Ectodermal cell (in vitro differentiated cells): Measurements from ENCODE around the gene ALG11. TPM values are rescaled to one million over a fixed set of nuclear protein-coding genes. Genes with fewer than 3 reads are reported as not detected.
A peak's percentile ranks its signal among the peaks of the same experiment; 100 is the strongest.

Experiments
- H3K27ac ChIP-seq: 2 replicates; pipeline ENCODE4 v1.7.0; 2013; ENCODE audit warnings: mild to moderate bottlenecking, low read depth, low read length; ENCODE audit not compliant: insufficient read depth, poor library complexity, severe bottlenecking
- H3K27me3 ChIP-seq: 2 replicates; pipeline ENCODE4 v1.7.0; 2013; ENCODE audit warnings: mild to moderate bottlenecking, low read length; ENCODE audit not compliant: insufficient read depth, control insufficient read depth, poor library complexity, severe bottlenecking
- H3K36me3 ChIP-seq: one replicate; pipeline ENCODE4 v1.7.0; 2013; ENCODE audit warnings: low read length; ENCODE audit not compliant: control insufficient read depth, insufficient read depth
- H3K4me1 ChIP-seq: one replicate; pipeline ENCODE4 v1.7.0; 2013; ENCODE audit warnings: low read length; ENCODE audit not compliant: control insufficient read depth, insufficient read depth
- H3K4me3 ChIP-seq: 2 replicates; pipeline ENCODE4 v1.7.0; 2013; ENCODE audit warnings: low read depth, low read length, control low read depth; ENCODE audit not compliant: insufficient read depth
- H3K9me3 ChIP-seq: 2 replicates; pipeline ENCODE4 v1.7.0; 2013; ENCODE audit warnings: mild to moderate bottlenecking, low read length, moderate library complexity; ENCODE audit not compliant: control insufficient read depth
- WGBS, 2 experiments: methylation state at CpG; one replicate each; pipeline ENCODE4 v1.1.7; 2013; ENCODE audit warnings: missing lambda C conversion rate in 2 of 2; 5-methylcytosine and 5-hydroxymethylcytosine counted together
- polyA plus RNA-seq, 4 experiments: library from polyadenylated mRNA; stranded (reverse); fragments of 50-300 nt; gene quantifications; one replicate each; pipeline ENCODE4 v1.2.3, GENCODE V29; 2013

ALG11 gene, protein sequence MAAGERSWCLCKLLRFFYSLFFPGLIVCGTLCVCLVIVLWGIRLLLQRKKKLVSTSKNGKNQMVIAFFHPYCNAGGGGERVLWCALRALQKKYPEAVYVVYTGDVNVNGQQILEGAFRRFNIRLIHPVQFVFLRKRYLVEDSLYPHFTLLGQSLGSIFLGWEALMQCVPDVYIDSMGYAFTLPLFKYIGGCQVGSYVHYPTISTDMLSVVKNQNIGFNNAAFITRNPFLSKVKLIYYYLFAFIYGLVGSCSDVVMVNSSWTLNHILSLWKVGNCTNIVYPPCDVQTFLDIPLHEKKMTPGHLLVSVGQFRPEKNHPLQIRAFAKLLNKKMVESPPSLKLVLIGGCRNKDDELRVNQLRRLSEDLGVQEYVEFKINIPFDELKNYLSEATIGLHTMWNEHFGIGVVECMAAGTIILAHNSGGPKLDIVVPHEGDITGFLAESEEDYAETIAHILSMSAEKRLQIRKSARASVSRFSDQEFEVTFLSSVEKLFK
- 22.6 TPM for polyA plus RNA-seq (2013, experiment 1 of 4)
- 27.2 TPM for polyA plus RNA-seq (2013, experiment 2 of 4)
- 17.6 TPM for polyA plus RNA-seq (2013, experiment 3 of 4)
- 19.3 TPM for polyA plus RNA-seq (2013, experiment 4 of 4)

DNA sequence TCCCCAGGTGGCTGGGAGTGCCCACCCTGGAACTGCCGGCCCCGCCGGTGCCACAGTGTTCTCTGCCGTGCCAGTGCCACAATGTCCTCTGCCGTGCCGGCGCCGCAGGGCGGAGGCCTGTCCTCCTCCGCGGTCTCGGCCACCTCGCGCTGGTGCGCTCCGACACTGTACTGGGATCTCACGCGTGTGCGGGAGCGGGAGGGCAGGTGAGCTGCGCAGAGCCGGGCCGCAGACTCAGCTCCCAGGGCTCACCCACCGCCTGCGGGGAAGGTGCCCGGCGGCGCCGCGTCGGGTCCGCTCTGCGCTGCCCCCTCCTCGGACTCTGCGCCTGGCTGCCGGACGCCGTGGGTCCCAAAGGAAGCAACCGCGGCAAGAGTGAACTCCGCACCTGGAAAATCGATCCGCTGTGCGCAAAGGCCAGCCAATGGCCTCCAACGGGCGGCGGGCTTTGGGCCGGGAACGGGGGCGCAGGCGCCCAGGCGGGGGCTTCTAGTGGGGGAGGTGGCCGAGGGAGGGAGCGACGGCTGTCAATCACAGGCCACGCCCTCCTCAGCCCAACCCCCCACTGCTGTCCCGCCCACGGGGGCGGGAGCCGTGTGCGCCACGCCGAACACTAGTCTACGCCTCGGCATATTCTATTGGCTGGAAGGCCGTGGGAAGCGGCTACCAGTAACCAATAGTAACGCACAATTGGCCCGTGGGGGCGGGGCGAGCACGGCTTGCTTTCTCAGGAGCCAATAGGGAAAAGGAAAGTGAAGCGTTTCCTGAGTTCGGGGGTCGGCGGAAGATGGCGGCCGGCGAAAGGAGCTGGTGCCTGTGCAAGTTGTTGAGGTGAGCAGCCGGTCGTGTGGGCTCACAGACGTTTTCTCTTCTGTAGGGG is at the start of gene ALG11:
Gene ALG11, plus strand, starts transcription at position 767 of the 880 bp plus-strand sequence. Its CDS starts 21 bp downstream, at position 788.
- Histone ChIP-seq H3K27me3 (peaks cover 25% of the 10 kb centered on the region), H3K4me3 (peak within 1 kb of the TSS; percentile 89), H3K9me3 (no peaks in the 10 kb centered on the region), H3K27ac (peak within 1 kb of the TSS; percentile 40), H3K4me1 (no peaks in the 10 kb centered on the region), H3K36me3 (peaks cover 3% of the 10 kb centered on the region)
- 0% methylated on average over 82 of the region's 82 CpGs for WGBS, 2 experiments

DNA sequence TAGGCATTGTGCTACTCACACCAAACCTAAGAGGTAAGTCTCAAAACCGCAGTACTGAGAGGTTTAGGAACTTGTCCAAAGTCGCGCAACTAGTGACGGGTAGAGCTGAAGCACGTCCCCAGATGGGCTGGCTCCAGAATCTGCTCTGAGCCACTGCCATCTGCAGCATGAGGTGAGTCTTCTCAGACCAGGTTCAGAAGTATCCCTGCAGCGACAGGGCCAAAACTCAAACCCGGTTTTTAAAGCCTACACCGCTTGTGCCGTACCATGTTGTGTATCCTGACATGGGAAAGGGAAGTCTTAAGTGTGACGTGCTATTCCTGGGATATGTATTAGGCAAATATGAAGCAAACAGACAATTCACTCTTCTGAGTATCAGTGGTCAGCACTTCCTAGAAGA is 46.0 kb upstream of the ALG11 start:
- H3K4me1 ChIP-seq: no peaks in the 10 kb centered on the region
- no peak overlapping the region for H3K4me3 ChIP-seq
- WGBS, 2 experiments: 95 to 96% methylated on average over 10 of the region's 10 CpGs
- H3K9me3 ChIP-seq: no peaks in the 10 kb centered on the region
- no peaks in the 10 kb centered on the region for H3K27me3 ChIP-seq
- no peak overlapping the region for H3K27ac ChIP-seq
- no peaks in the 10 kb centered on the region for H3K36me3 ChIP-seq

DNA sequence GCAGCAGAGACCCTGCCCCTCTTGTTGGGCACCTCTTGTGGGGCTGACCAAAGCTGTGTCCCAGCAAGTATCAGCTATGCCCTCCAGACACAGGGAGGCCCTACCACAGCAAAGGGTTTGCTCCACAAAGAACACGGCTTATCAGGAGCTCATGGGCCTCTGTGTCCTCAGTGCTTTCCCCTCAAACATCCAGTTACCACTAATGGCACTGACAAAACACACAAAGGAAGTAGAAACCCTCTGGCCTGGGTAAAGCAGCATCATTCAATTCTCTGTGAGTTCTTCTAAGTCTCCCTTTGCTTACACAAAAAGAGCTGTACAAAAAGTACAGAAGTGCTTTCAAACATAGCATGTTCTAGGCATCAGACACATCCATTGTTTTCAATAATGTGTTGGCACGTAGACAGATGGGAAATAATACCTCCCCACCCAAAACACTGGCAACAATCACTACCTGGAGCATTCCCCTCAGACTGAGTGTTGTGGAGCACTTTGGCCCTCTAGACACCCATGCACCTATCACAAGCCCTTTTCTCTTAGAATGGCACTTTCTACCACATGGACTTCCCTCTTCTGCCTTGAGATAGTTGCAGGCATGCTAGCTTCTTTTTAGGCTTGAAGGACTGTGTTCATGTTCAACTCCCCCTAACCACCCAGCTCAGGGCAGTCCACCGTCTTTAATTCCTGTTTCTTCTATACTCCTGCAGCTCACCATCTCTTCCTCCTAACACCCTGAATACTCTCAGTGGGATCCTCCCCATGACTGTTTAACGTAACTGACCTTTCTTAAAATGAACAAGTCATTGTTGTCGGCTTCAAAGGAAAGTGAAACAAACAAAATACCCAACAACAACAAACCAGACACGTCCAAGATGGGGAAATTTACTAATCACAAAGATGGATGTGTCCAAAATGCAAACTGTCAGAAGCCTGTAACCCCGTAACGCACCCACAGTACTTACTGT is 44.4 kb upstream of the ALG11 start:
- Histone ChIP-seq H3K9me3 (no peaks in the 10 kb centered on the region), H3K4me1 (no peaks in the 10 kb centered on the region), H3K36me3 (no peaks in the 10 kb centered on the region), H3K27me3 (no peaks in the 10 kb centered on the region), H3K4me3 (no peak overlapping the region), H3K27ac (no peak overlapping the region)
- 92 to 93% methylated on average over 8 of the region's 8 CpGs for WGBS, 2 experiments

DNA sequence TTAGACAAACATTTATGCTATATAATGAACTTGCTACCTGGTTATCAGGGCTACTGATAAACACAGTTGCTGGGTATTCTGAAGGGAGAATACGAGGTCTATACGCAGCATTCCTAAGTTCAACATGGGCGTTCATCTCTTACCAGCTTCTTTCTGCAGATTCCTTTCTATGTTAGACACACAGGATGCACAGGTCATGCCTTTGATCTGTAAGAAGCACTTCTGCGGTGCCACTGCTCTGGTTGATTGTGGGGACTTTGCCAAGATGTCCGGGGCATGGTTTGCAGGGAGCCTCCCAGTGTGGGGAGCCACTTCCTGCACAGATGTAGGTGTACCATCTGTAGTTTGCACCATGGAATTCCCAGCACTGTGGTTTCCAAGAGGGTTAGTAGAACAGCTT is 41.8 kb upstream of the ALG11 start:
- Histone ChIP-seq H3K4me1 (no peaks in the 10 kb centered on the region), H3K36me3 (no peaks in the 10 kb centered on the region), H3K4me3 (no peak overlapping the region), H3K9me3 (no peaks in the 10 kb centered on the region), H3K27me3 (no peaks in the 10 kb centered on the region), H3K27ac (no peak overlapping the region)
- WGBS, 2 experiments: 93% methylated on average over 5 of the region's 5 CpGs

DNA sequence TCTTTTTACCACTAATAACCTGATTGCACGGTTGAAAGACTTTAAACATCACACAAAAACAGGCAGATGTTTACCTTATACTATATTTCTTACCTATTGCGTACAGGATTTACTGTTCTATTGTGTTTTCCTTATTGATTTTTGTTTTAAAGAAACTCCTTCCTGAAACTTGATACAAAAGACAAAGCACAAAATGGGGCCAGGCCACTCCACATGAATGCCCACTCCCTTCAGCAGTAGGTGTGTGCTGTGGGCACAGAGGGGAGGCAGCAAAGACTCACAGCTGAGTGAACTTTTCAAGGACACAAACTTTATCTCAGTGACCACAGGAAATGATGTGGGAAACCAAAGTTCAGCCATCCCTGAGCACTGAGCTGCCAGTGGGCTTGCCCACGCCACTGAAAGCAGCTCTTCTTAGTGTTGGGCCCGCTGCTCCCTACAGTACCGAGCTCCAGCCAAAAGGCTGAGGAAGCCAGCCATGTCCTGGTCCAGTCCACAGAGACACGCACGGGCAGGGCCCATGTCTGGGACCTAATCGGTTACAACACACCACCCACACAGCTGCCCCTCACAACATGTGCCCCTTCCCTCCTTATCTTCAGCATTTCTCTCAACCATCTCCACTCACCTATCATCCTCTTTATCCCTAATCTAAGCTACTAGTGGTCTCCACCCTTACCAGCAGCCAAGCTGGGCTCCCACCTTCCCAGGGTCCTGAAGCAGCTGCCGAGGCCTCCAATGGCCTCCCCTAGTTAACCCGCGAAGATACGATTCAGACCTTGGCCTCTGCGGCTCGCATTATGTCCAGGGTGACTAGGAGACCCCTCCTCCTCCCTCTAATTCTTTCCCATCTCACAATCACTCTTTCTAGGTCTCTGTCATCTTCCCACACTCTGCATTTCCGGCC is 40.4 kb upstream of the ALG11 start:
- no peaks in the 10 kb centered on the region for H3K4me1 ChIP-seq
- no peaks in the 10 kb centered on the region for H3K36me3 ChIP-seq
- H3K27ac ChIP-seq: no peak overlapping the region
- WGBS, 2 experiments: 92 to 96% methylated on average over 14 to 15 of the region's 15 CpGs
- H3K9me3 ChIP-seq: no peaks in the 10 kb centered on the region
- H3K4me3 ChIP-seq: no peak overlapping the region
- H3K27me3 ChIP-seq: no peaks in the 10 kb centered on the region

DNA sequence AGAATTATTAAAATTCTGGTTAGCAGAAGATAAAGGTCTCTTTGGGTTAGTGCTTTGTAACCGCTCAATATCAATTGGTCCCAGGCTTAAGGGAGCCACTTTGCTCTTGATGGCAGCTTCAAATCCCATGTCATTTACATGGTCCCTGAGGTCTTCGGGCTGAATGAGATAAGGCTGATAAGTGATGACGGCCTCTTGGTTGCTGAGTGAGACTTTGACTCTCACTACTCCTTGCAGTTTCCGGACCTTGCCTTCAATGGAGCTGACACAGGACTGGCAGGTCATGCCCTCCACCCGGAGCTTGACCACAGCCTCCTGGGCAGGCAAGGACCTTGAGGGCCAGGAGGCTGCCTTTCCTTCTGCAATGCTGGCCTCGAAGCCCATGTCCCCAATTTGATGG is 37.7 kb upstream of the ALG11 start:
- 89 to 94% methylated on average over 6 of the region's 6 CpGs for WGBS, 2 experiments
- H3K9me3 ChIP-seq: no peaks in the 10 kb centered on the region
- no peaks in the 10 kb centered on the region for H3K4me1 ChIP-seq
- no peaks in the 10 kb centered on the region for H3K27me3 ChIP-seq
- H3K4me3 ChIP-seq: no peak overlapping the region
- no peaks in the 10 kb centered on the region for H3K36me3 ChIP-seq
- no peak overlapping the region for H3K27ac ChIP-seq

DNA sequence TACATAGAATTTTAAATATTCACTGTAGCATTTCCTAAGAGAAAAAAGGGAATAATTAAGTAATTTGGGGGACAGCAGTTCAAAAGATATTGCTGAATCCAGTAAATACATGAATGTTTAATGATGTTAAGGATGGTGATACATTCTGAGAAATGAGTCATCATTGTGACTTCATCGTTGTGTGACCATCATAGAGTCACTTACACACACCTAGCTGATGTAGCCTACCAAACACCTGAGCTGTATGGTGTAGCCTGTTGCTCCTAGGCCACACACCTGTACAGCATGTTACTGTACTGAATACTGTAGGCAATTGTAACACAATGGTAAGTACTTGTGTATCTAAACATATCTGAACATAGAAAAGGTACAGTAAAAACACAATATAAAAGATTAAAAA is 35.8 kb upstream of the ALG11 start:
- H3K9me3 ChIP-seq: no peaks in the 10 kb centered on the region
- WGBS, 2 experiments: 44 to 67% methylated on average over 1 of the region's 1 CpG
- no peaks in the 10 kb centered on the region for H3K27me3 ChIP-seq
- H3K4me1 ChIP-seq: peaks cover 3% of the 10 kb centered on the region
- H3K4me3 ChIP-seq: no peak overlapping the region
- no peaks in the 10 kb centered on the region for H3K36me3 ChIP-seq
- H3K27ac ChIP-seq: no peak overlapping the region

DNA sequence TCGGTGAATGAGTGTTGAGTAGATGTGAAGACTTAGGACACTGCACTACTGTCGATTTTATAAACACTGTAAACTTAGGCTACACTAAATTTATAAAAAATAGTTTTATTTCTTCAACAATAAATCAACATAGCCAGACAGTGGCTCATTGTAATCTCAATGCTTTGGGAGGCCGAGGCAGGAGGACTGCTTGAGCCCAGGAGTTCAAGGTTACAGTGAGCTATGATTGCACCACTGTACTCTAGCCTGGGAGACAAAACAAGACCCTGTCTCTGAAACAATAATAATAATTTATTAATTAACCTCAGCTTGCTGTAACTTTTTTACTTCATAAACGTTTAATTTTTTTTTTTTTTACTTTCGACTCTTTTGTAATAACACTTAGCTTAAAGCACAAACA is 35.3 kb upstream of the ALG11 start:
- H3K4me3 ChIP-seq: no peak overlapping the region
- no peaks in the 10 kb centered on the region for H3K9me3 ChIP-seq
- H3K4me1 ChIP-seq: peaks cover 5% of the 10 kb centered on the region
- no peaks in the 10 kb centered on the region for H3K27me3 ChIP-seq
- WGBS, 2 experiments: 93 to 100% methylated on average over 4 of the region's 5 CpGs
- no peak overlapping the region for H3K27ac ChIP-seq
- no peaks in the 10 kb centered on the region for H3K36me3 ChIP-seq

DNA sequence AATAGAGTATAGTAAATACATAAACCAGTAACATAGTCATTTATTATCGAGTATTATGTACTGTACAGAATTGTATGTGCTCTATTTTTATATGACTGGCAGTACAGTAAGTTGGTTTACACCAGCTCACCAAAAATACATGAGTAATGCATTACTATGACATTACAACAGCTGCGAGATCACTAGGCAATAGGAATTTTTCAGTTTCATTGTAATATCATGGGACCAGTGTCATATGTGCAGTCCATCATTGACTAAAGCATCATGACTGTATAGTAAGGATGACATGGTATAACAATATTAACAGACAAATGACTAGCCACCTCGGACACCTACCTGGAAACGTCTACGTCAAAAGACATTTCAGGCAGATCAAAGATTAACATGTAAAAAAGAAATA is 34.6 kb upstream of the ALG11 start:
- Histone ChIP-seq H3K9me3 (no peaks in the 10 kb centered on the region), H3K4me3 (no peak overlapping the region), H3K4me1 (peaks cover 5% of the 10 kb centered on the region), H3K27ac (no peak overlapping the region), H3K27me3 (no peaks in the 10 kb centered on the region), H3K36me3 (no peaks in the 10 kb centered on the region)
- WGBS, 2 experiments: 92 to 94% methylated on average over 2 to 5 of the region's 5 CpGs
